HG03460 (cell line): ENCODE data around the gene CTSK.
"Not testable (repeated sequence)": the region's sequence is repeated elsewhere in the genome, so short reads cannot be mapped to it uniquely, and the experiment has no call there.

Experiments used
- ATAC-seq: cut with Tn5 transposase; IDR thresholded peaks from one replicate; pipeline ENCODE4 v1.9.1; 2021; ENCODE audit not compliant: unreplicated experiment

CTSK gene

GRCh38 chr1:150808121-150808520, at the start of gene CTSK:
TSS of gene CTSK (minus strand) at chr1:150808260. CDS start at chr1:150806805, 1,455 bp downstream.
- ATAC-seq = no peak

GRCh38 chr1:150852734-150853133, 44.7 kb upstream of the CTSK start:
- not testable (repeated sequence) for ATAC-seq

- ATAC-seq = not testable (repeated sequence)
Measured at GRCh38 chr1:150850801-150851362, 42.8 kb upstream of the CTSK start.

GRCh38 chr1:150846473-150847146, 38.5 kb upstream of the CTSK start:
- no peak for ATAC-seq

- ATAC-seq = no peak
Measured at GRCh38 chr1:150843474-150843873, 35.4 kb upstream of the CTSK start.

GRCh38 chr1:150842964-150843363, 34.9 kb upstream of the CTSK start:
- ATAC-seq = no peak

- ATAC-seq = no peak
Measured at GRCh38 chr1:150842343-150842742, 34.3 kb upstream of the CTSK start.

GRCh38 chr1:150841626-150842025, 33.6 kb upstream of the CTSK start:
- ATAC-seq = no peak

- ATAC-seq = not testable (repeated sequence)
Measured at GRCh38 chr1:150840850-150841249, 32.8 kb upstream of the CTSK start.

- no peak for ATAC-seq
Measured at GRCh38 chr1:150836129-150836773, 28.2 kb upstream of the CTSK start.

GRCh38 chr1:150833961-150834360, 25.9 kb upstream of the CTSK start:
- not testable (repeated sequence) for ATAC-seq

GRCh38 chr1:150832597-150832996, 24.5 kb upstream of the CTSK start:
- no peak for ATAC-seq

- no peak for ATAC-seq
Measured at GRCh38 chr1:150829751-150830150, 21.7 kb upstream of the CTSK start.

- no peak for ATAC-seq
Measured at GRCh38 chr1:150826299-150826698, 18.2 kb upstream of the CTSK start.

GRCh38 chr1:150820730-150821512, 12.9 kb upstream of the CTSK start:
- no peak for ATAC-seq

- ATAC-seq = no peak
Measured at GRCh38 chr1:150815871-150816270, 7.8 kb upstream of the CTSK start.

- no peak for ATAC-seq
Measured at GRCh38 chr1:150813028-150813707, 5.1 kb upstream of the CTSK start.

- no peak for ATAC-seq
Measured at GRCh38 chr1:150810958-150811659, 3.0 kb upstream of the CTSK start.

GRCh38 chr1:150809651-150810050, 1.6 kb upstream of the CTSK start:
- ATAC-seq = no peak

GRCh38 chr1:150808846-150809245, 786 bp upstream of the CTSK start:
- no peak for ATAC-seq
